NCI-H345 (cell line): ENCODE measurements around the gene ASAH2B.

Experiments used
- DNase-seq: peaks from one replicate; lab custom pipeline; 2025; lab: John Stamatoyannopoulos, UW

Gene ASAH2B

GRCh38 chr10:50798297-50798696, 58.6 kb downstream of the ASAH2B start:
- no peak for DNase-seq

- no peak for DNase-seq
Measured at GRCh38 chr10:50799595-50799994, 59.9 kb downstream of the ASAH2B start.

GRCh38 chr10:50805981-50806622, 66.4 kb downstream of the ASAH2B start:
- no peak for DNase-seq

GRCh38 chr10:50807851-50808776, 68.4 kb downstream of the ASAH2B start:
- no peak for DNase-seq
